Adrenal gland (tissue), 5 donors: ENCODE measurements around the gene MLC1.

Source experiments
- CTCF ChIP-seq, 6 experiments: fragments of 450-650 bp in 4 of 6; fragments of 200-600 bp in 2 of 6; sonication (generic) in 1 of 6; IDR thresholded peaks; 1 replicate in 5 of 6; 2 replicates in 1 of 6; pipeline versions ENCODE4 v1.5.1 to v1.8.0; 2016 to 2021; ENCODE audit warnings: antibody characterized with exemption in 6 of 6, mild to moderate bottlenecking in 2 of 6, moderate library complexity in 1 of 6
- POLR2A ChIP-seq, 2 donors: fragments of 450-650 bp; IDR thresholded peaks; one replicate each; pipeline ENCODE4 v1.6.1; 2017; ENCODE audit warnings: antibody characterized with exemption in 2 of 2, mild to moderate bottlenecking in 2 of 2, moderate library complexity in 1 of 2
- donor health status: DM: no; HTN: no; CAD: no.

DNA sequence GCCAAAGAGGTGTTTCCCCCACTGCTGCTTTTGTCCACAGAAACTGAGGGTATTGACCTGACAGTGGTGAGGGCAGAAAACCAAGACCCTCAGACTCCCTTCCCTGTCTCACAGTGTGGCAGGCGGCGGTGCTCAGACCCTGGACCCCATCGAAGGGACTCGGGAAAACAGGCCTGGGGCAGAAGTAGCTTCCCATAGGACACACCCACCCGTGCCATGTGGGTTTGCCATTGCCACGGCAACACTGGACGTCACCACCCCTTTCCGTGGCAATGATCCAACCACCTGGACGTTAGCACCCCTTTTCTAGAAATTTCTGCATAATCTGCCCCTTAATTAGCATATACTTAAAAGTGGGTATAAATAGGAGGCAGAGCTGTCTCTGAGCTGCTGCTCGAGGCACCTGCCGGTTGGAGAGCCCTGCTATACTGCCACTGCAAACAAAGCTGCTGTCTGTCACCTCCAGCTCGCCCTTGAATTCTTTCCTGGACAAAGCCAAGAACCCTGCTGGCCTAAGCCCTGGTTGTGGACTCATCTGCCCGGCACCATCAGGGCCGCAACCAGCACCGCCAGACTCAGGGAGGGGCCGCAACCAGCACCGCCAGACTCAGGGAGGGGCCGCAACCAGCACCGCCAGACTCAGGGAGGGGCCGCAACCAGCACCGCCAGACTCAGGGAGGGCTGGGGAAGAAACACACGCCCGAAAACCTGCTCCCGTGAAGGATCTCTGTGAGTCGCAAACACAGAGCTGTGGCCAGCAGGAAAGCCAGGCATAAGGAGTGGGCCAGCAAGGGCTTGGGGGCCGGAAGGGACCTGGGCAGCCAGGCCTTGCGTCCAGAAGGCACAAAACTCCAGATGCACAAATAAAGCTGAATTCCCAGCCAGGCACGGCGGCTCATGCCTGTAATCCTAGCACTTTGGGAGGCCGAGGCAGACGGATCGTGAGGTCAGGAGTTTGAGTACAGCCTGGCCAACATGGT is 10.4 kb downstream of the MLC1 start:
- no peak for TF ChIP-seq CTCF (IDR thresholded peaks at IDR 0.05)
- no peak for TF ChIP-seq POLR2A (IDR thresholded peaks at IDR 0.05)
